Measurements from ENCODE around the gene PIGT.

Gene PIGT

GRCh38 chr20:45419188-45420091 is 3.5 kb downstream of the PIGT start:
- DNase-seq = peak in 11 of 42 donors; percentile 19 to 84 (median 55)
- intact Hi-C loops (cut with DNase I) = no loop called here

GRCh38 chr20:45420125-45420524 is 4.2 kb downstream of the PIGT start:
- peak in 1 of 42 donors; percentile 36 for DNase-seq
- intact Hi-C loops (cut with DNase I) = no loop called here

GRCh38 chr20:45423700-45424099 is 7.8 kb downstream of the PIGT start:
- intact Hi-C loops (cut with DNase I) = no loop called here
- no peak for DNase-seq

GRCh38 chr20:45425561-45425960 is 9.6 kb downstream of the PIGT start:
- intact Hi-C loops (cut with DNase I) = no loop called here
- DNase-seq = no peak

- peak; percentile 62 to 94 (median 80) for DNase-seq
- intact Hi-C loops (cut with DNase I) = no loop called here
Observed at GRCh38 chr20:45426320-45427016, 10.5 kb downstream of the PIGT start.

- no peak for DNase-seq
- intact Hi-C loops (cut with DNase I) = no loop called here
Observed at GRCh38 chr20:45427236-45428149, 11.6 kb downstream of the PIGT start.

- intact Hi-C loops (cut with DNase I) = no loop called here
- peak in 12 of 42 donors; percentile 35 to 75 (median 54) for DNase-seq
Observed at GRCh38 chr20:45429618-45430017, 13.7 kb downstream of the PIGT start.

GRCh38 chr20:45432294-45432693 is 16.4 kb downstream of the PIGT start:
- DNase-seq = no peak
- intact Hi-C loops (cut with DNase I) = loop anchor here (2.0 kb wide), 1 partner anchor 23 kb away; the partner anchor contains the start of gene DBNDD2

GRCh38 chr20:45433316-45433715 is 17.4 kb downstream of the PIGT start:
- DNase-seq = peak; percentile 71 to 97 (median 92)
- intact Hi-C loops (cut with DNase I) = loop anchor here (2.0 kb wide), 1 partner anchor 25 kb away; the partner anchor contains the start of gene DBNDD2

- intact Hi-C loops (cut with DNase I) = loop anchor here (2.0 kb wide), 1 partner anchor 25 kb away; the partner anchor contains the start of gene DBNDD2
- no peak for DNase-seq
Observed at GRCh38 chr20:45433976-45434375, 18.0 kb downstream of the PIGT start.

- intact Hi-C loops (cut with DNase I) = loop anchor here (5.0 kb wide), 1 partner anchor 65 kb away; no protein-coding TSS in a partner anchor
- DNase-seq = peak; percentile 82 to 98 (median 94)
Observed at GRCh38 chr20:45436732-45437485, 21.0 kb downstream of the PIGT start.

GRCh38 chr20:45440424-45440823 is 24.5 kb downstream of the PIGT start:
- intact Hi-C loops (cut with DNase I) = no loop called here

GRCh38 chr20:45440891-45441685 is 25.1 kb downstream of the PIGT start:
- intact Hi-C loops (cut with DNase I) = no loop called here
- DNase-seq = no peak

More at GRCh38 chr20:45440424-45440823, 24.5 kb downstream of the PIGT start:
- no peak for DNase-seq

GRCh38 chr20:45441746-45442145 is 25.8 kb downstream of the PIGT start:
- no peak for DNase-seq
- intact Hi-C loops (cut with DNase I) = no loop called here

GRCh38 chr20:45444050-45444449 is 28.1 kb downstream of the PIGT start:
- DNase-seq = no peak
- intact Hi-C loops (cut with DNase I) = no loop called here

GRCh38 chr20:45445805-45446562 is 30.0 kb downstream of the PIGT start:
- intact Hi-C loops (cut with DNase I) = loop anchor here (5.0 kb wide), 1 partner anchor 134 kb away; no protein-coding TSS in a partner anchor

More at GRCh38 chr20:45445805-45446562, 30.0 kb downstream of the PIGT start:
- DNase-seq = no peak
